Panc1 (cell line): Measurements from ENCODE around the gene HPS5.

ENCODE experiments used
- CTCF ChIP-seq: fragments of 450-650 bp; IDR thresholded peaks from 2 replicates; pipeline ENCODE4 v1.5.1; 2017; ENCODE audit warnings: mild to moderate bottlenecking
- POLR2AphosphoS5 ChIP-seq: IDR thresholded peaks from 2 replicates; pipeline ENCODE4 v1.6.1; 2012; ENCODE audit warnings: mild to moderate bottlenecking, low read depth, low read length, moderate library complexity

- TF ChIP-seq POLR2AphosphoS5 = no peak
- peak; percentile 91 for TF ChIP-seq CTCF
Measured at GRCh38 chr11:18243783-18244362, 78.1 kb downstream of the HPS5 start.
